IMR-90 (cell line): ENCODE results near the gene D2HGDH. TPM values are rescaled to one million over a fixed set of nuclear protein-coding genes. Genes with fewer than 3 reads are reported as not detected.
A peak's percentile ranks its signal among the peaks of the same experiment; 100 is the strongest.

Experiments
- ATAC-seq: fragments of 200-7000 bp; cut with Tn5 transposase; 2 replicates; pipeline ENCODE4 v1.9.1; 2020; ENCODE audit warnings: low read depth, mild to moderate bottlenecking, moderate library complexity
- BruUV-seq: library from RNA; stranded (reverse); fragments of 400-500 nt; replicated peaks from 2 replicates; lab custom pipeline; 2021; lab: Mats Ljungman, UMichigan
- CTCF ChIA-PET: fragments of 300-600 bp; formaldehyde crosslinking; extraction: SDS; loops from one replicate; lab custom pipeline; 2021; ENCODE audit warnings: antibody characterized with exemption; lab: Yijun Ruan, JAX
- POLR2A ChIA-PET: fragments of 300-600 bp; sonication (Branson Sonifier 250); formaldehyde crosslinking; loops from one replicate; lab custom pipeline; 2022; ENCODE audit warnings: antibody characterized with exemption; ENCODE audit not compliant: unreplicated experiment; lab: Charles Lee
- DNase-seq: peaks from one replicate; pipeline ENCODE4 v3.0.0; 2013
- H2AFZ ChIP-seq: replicated peaks from 2 replicates; pipeline ENCODE3; 2013; ENCODE audit warnings: low read length, mild to moderate bottlenecking; ENCODE audit not compliant: poor library complexity
- H2AK5ac ChIP-seq: 2 replicates; pipeline ENCODE4 v1.6.1; 2013; ENCODE audit warnings: low read depth, low read length, inconsistent platforms
- H2AK9ac ChIP-seq: replicated peaks from 2 replicates; pipeline ENCODE3; 2013; ENCODE audit warnings: mild to moderate bottlenecking, low read depth, low read length, moderate library complexity; ENCODE audit not compliant: poor library complexity
- H2BK120ac ChIP-seq: 2 replicates; pipeline ENCODE4 v1.6.1; 2013; ENCODE audit warnings: low read depth, low read length, inconsistent platforms
- H2BK15ac ChIP-seq: 3 replicates; pipeline ENCODE4 v1.6.1; 2013; ENCODE audit warnings: low read depth, low read length, inconsistent platforms
- H2BK20ac ChIP-seq: 2 replicates; pipeline ENCODE4 v1.6.1; 2013; ENCODE audit warnings: low read depth, mild to moderate bottlenecking, inconsistent platforms, low read length, moderate library complexity
- H2BK5ac ChIP-seq: 2 replicates; pipeline ENCODE4 v1.6.1; 2013; ENCODE audit warnings: mild to moderate bottlenecking, low read depth, low read length, inconsistent platforms; ENCODE audit not compliant: poor library complexity, severe bottlenecking
- H3K14ac ChIP-seq: replicated peaks from 2 replicates; pipeline ENCODE4 v1.6.1; 2013; ENCODE audit warnings: low read depth, low read length, inconsistent platforms
- H3K18ac ChIP-seq: 2 replicates; pipeline ENCODE4 v1.6.1; 2013; ENCODE audit warnings: low read depth, low read length, control low read depth
- H3K23ac ChIP-seq: 2 replicates; pipeline ENCODE4 v1.6.1; 2013; ENCODE audit warnings: low read depth, low read length, inconsistent platforms
- H3K27ac ChIP-seq: 2 replicates; pipeline ENCODE4 v1.5.1; 2013; ENCODE audit warnings: mild to moderate bottlenecking, control low read depth, low read length; ENCODE audit not compliant: insufficient read depth
- H3K27me3 ChIP-seq: 2 replicates; pipeline ENCODE4 v1.6.1; 2013; ENCODE audit warnings: low read length; ENCODE audit not compliant: control insufficient read depth, insufficient read depth
- H3K36me3 ChIP-seq: 2 replicates; pipeline ENCODE4 v1.6.1; 2013; ENCODE audit warnings: low read length, mixed read lengths; ENCODE audit not compliant: control insufficient read depth, insufficient read depth
- H3K4ac ChIP-seq: 2 replicates; pipeline ENCODE4 v1.6.1; 2013; ENCODE audit warnings: low read depth, low read length, inconsistent platforms
- H3K4me1 ChIP-seq: 2 replicates; pipeline ENCODE4 v1.6.1; 2013; ENCODE audit warnings: low read length, mixed read lengths; ENCODE audit not compliant: control insufficient read depth, insufficient read depth
- H3K4me2 ChIP-seq: 2 replicates; pipeline ENCODE4 v1.6.1; 2013; ENCODE audit warnings: low read depth, mild to moderate bottlenecking, control low read depth, low read length, moderate library complexity
- H3K4me3 ChIP-seq: 2 replicates; pipeline ENCODE4 v1.5.1; 2013; ENCODE audit warnings: low read depth, mild to moderate bottlenecking, control low read depth, low read length, moderate library complexity; ENCODE audit not compliant: insufficient read depth
- H3K56ac ChIP-seq: 2 replicates; pipeline ENCODE4 v1.6.1; 2013; ENCODE audit warnings: low read length, inconsistent platforms; ENCODE audit not compliant: insufficient read depth; ENCODE audit errors: extremely low read depth
- H3K79me1 ChIP-seq, 2 experiments: 2 replicates each; pipeline ENCODE4 v1.6.1; 2013; ENCODE audit warnings: low read length in 2 of 2, inconsistent platforms in 1 of 2, low read depth in 1 of 2
- H3K9ac ChIP-seq: 2 replicates; pipeline ENCODE4 v1.6.1; 2013; ENCODE audit warnings: low read depth, low read length, control low read depth
- H3K9me1 ChIP-seq: 2 replicates; pipeline ENCODE4 v1.6.1; 2013; ENCODE audit warnings: low read length, inconsistent platforms; ENCODE audit not compliant: insufficient read depth
- H3K9me3 ChIP-seq: 2 replicates; pipeline ENCODE4 v1.6.1; 2013; ENCODE audit warnings: low read length; ENCODE audit not compliant: control insufficient read depth, insufficient read depth
- H4K20me1 ChIP-seq: 2 replicates; pipeline ENCODE4 v1.6.1; 2013; ENCODE audit warnings: low read length, inconsistent platforms; ENCODE audit not compliant: insufficient read depth
- H4K5ac ChIP-seq: 2 replicates; pipeline ENCODE4 v1.6.1; 2013; ENCODE audit warnings: mild to moderate bottlenecking, low read depth, low read length, control low read depth
- H4K8ac ChIP-seq, 2 experiments: 2 replicates each; pipeline ENCODE4 v1.6.1; 2013; ENCODE audit warnings: low read depth in 2 of 2, low read length in 2 of 2, control low read depth in 1 of 2, inconsistent platforms in 1 of 2
- H4K91ac ChIP-seq: 2 replicates; pipeline ENCODE4 v1.6.1; 2013; ENCODE audit warnings: low read depth, low read length, inconsistent platforms; ENCODE audit not compliant: insufficient read depth
- BHLHE40 ChIP-seq: fragments of 150-350 bp; IDR thresholded peaks from 2 replicates; pipeline ENCODE4 v1.6.1; 2016; ENCODE audit warnings: mild to moderate bottlenecking, low read depth, low read length
- CEBPB ChIP-seq: IDR thresholded peaks from 2 replicates; pipeline ENCODE4 v1.6.1; 2012; ENCODE audit warnings: low read depth, low read length, improper control_type of control experiment
- CHD1 ChIP-seq: IDR thresholded peaks from 2 replicates; pipeline ENCODE4 v1.6.1; 2012; ENCODE audit warnings: low read depth, low read length, improper control_type of control experiment
- FOS ChIP-seq: fragments of 150-350 bp; IDR thresholded peaks from 2 replicates; pipeline ENCODE4 v1.6.1; 2016; ENCODE audit warnings: low read depth, low read length
- MAFK ChIP-seq: IDR thresholded peaks from 2 replicates; pipeline ENCODE4 v1.6.1; 2012; ENCODE audit warnings: low read depth, low read length, improper control_type of control experiment
- MAZ ChIP-seq: IDR thresholded peaks from 2 replicates; pipeline ENCODE4 v1.6.1; 2012; ENCODE audit warnings: low read depth, mild to moderate bottlenecking, low read length, improper control_type of control experiment, moderate library complexity, borderline replicate concordance
- MXI1 ChIP-seq: IDR thresholded peaks from 2 replicates; pipeline ENCODE4 v1.6.1; 2012; ENCODE audit warnings: low read depth, mild to moderate bottlenecking, low read length, moderate library complexity, borderline replicate concordance
- NFE2L2 ChIP-seq: fragments of 150-350 bp; IDR thresholded peaks from 2 replicates; pipeline ENCODE4 v1.6.1; 2016; ENCODE audit warnings: low read depth, mild to moderate bottlenecking, low read length
- POLR2A ChIP-seq: IDR thresholded peaks from 2 replicates; pipeline ENCODE4 v1.6.1; 2012; ENCODE audit warnings: mild to moderate bottlenecking, low read depth, low read length
- RAD21 ChIP-seq: IDR thresholded peaks from 2 replicates; pipeline ENCODE4 v1.6.1; 2012; ENCODE audit warnings: low read length, improper control_type of control experiment
- RCOR1 ChIP-seq: IDR thresholded peaks from 2 replicates; pipeline ENCODE4 v1.6.1; 2012; ENCODE audit warnings: mild to moderate bottlenecking, low read length, improper control_type of control experiment; ENCODE audit not compliant: insufficient replicate concordance
- RFX5 ChIP-seq: IDR thresholded peaks from 2 replicates; pipeline ENCODE4 v1.8.0; 2012; ENCODE audit warnings: low read depth, mild to moderate bottlenecking, low read length, moderate library complexity
- SMC3 ChIP-seq: fragments of 150-350 bp; IDR thresholded peaks from 2 replicates; pipeline ENCODE4 v1.6.1; 2016; ENCODE audit warnings: low read depth, mild to moderate bottlenecking, antibody characterized with exemption, low read length, moderate library complexity
- WGBS, 2 experiments: methylation state at CpG; one replicate each; pipeline versions ENCODE4 v1.1.5 to v1.1.7; 2013; ENCODE audit warnings: missing lambda C conversion rate in 2 of 2; ENCODE audit not compliant: insufficient read length in 1 of 2; ENCODE audit errors: extremely low coverage in 2 of 2; 5-methylcytosine and 5-hydroxymethylcytosine counted together
- dilution Hi-C: fragments of 300-500 bp; cut with HindIII; formaldehyde crosslinking; loops from one replicate; pipeline ENCODE4 v1.14.3; 2018; ENCODE audit warnings: low sequenced_read_pairs; ENCODE audit not compliant: unreplicated experiment
- in situ Hi-C: fragments of 300-500 bp; cut with MboI; formaldehyde crosslinking; loops from 3 replicates; pipeline ENCODE4 v1.14.3; 2019; ENCODE audit warnings: low sequenced_read_pairs, inconsistent platforms, mixed read lengths
- intact Hi-C: fragments of 100-400 bp; cut with micrococcal nuclease; formaldehyde crosslinking; loops from 2 replicates; pipeline ENCODE4 v1.10.0; 2022
- polyA plus RNA-seq, 3 experiments: library from polyadenylated mRNA; depleted of rRNA; stranded (reverse); fragments of >200 nt; gene quantifications; 2 replicates each; pipeline ENCODE4 v1.2.3, GENCODE V29; 2012; ENCODE audit warnings: low replicate concordance in 1 of 3
- total RNA-seq: library from RNA; depleted of rRNA; stranded (reverse); fragments of >200 nt; gene quantifications from 2 replicates; pipeline ENCODE4 v1.2.3, GENCODE V29; 2012
- TF ChIP-seq, protein P1 (sequence below): conservative IDR thresholded peaks from 2 replicates; pipeline ENCODE4 v1.5.1; 2012; ENCODE audit warnings: mild to moderate bottlenecking, low read depth, low read length, improper control_type of control experiment
- TF ChIP-seq, protein P2 (sequence below): fragments of 150-350 bp; IDR thresholded peaks from 2 replicates; pipeline ENCODE4 v1.6.1; 2016; ENCODE audit warnings: low read depth, mild to moderate bottlenecking, low read length, moderate library complexity, borderline replicate concordance
- TF ChIP-seq, protein P3 (sequence below): fragments of 150-350 bp; IDR thresholded peaks from 2 replicates; pipeline ENCODE4 v1.6.1; 2017; ENCODE audit warnings: mild to moderate bottlenecking, antibody characterized with exemption, low read length, low read depth

The D2HGDH gene
- total and polyA plus RNA-seq, 2 of the 4 experiments (the other 2 are of a cell fraction): 6.3 to 22.1 TPM

DNA sequence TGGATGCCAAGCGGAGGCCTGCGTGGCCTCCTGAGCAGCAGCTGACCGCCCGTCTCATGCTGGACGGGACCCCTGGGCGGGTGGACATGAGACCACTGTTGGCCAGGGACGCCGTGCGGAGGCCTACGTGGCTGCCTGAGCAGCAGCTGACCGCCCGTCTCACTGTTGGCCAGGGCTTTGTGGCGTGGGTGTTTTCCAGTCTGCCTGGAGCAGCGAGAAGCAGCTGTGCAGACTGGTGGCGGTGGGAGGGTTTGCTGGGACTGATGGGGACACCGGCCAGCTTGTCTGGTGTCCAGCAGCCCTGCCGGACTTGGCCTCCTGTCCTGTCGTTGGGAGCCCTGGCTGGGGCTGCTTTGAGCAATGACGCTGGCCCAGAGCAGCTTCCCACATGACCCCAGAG is 5.8 kb upstream of the D2HGDH start:
- Histone ChIP-seq H3K14ac (no peak overlapping the region), H2BK20ac (no peak overlapping the region), H3K4ac (no peak overlapping the region), H3K36me3 (peaks cover 3% of the 10 kb centered on the region; the same call in 1 of the 2 replicates), H3K23ac (no peak overlapping the region), H3K27ac (no peak overlapping the region), H3K27me3 (no peaks in the 10 kb centered on the region), H4K5ac (no peak overlapping the region), H2BK5ac (no peak overlapping the region), H3K79me1 (no peaks in the 10 kb centered on the region; a peak in 1 of 4 replicates), H2BK15ac (no peak overlapping the region), H3K18ac (no peak overlapping the region), H2AK5ac (no peak overlapping the region), H3K9me3 (no peaks in the 10 kb centered on the region), H2AK9ac (peak overlapping the region; percentile 26), H2AFZ (no peak overlapping the region), H3K56ac (no peak overlapping the region), H3K9me1 (no peaks in the 10 kb centered on the region), H3K4me2 (no peak overlapping the region), H2BK120ac (no peak overlapping the region), H4K91ac (no peak overlapping the region), H3K4me3 (no peak overlapping the region), H3K9ac (no peak overlapping the region), H3K4me1 (no peaks in the 10 kb centered on the region), H4K20me1 (no peaks in the 10 kb centered on the region), H4K8ac (no peak overlapping the region)
- TF ChIP-seq CEBPB (no peak), MAFK (no peak), SMC3 (no peak), BHLHE40 (no peak), RFX5 (no peak), NFE2L2 (no peak), MXI1 (no peak), CHD1 (no peak), FOS (no peak), MAZ (no peak), POLR2A (no peak), RCOR1 (no peak), RAD21 (no peak)
- TF ChIP-seq, protein P1, sequence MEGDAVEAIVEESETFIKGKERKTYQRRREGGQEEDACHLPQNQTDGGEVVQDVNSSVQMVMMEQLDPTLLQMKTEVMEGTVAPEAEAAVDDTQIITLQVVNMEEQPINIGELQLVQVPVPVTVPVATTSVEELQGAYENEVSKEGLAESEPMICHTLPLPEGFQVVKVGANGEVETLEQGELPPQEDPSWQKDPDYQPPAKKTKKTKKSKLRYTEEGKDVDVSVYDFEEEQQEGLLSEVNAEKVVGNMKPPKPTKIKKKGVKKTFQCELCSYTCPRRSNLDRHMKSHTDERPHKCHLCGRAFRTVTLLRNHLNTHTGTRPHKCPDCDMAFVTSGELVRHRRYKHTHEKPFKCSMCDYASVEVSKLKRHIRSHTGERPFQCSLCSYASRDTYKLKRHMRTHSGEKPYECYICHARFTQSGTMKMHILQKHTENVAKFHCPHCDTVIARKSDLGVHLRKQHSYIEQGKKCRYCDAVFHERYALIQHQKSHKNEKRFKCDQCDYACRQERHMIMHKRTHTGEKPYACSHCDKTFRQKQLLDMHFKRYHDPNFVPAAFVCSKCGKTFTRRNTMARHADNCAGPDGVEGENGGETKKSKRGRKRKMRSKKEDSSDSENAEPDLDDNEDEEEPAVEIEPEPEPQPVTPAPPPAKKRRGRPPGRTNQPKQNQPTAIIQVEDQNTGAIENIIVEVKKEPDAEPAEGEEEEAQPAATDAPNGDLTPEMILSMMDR: no peak
- TF ChIP-seq, protein P2, sequence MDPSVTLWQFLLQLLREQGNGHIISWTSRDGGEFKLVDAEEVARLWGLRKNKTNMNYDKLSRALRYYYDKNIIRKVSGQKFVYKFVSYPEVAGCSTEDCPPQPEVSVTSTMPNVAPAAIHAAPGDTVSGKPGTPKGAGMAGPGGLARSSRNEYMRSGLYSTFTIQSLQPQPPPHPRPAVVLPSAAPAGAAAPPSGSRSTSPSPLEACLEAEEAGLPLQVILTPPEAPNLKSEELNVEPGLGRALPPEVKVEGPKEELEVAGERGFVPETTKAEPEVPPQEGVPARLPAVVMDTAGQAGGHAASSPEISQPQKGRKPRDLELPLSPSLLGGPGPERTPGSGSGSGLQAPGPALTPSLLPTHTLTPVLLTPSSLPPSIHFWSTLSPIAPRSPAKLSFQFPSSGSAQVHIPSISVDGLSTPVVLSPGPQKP: no peak
- TF ChIP-seq, protein P3, sequence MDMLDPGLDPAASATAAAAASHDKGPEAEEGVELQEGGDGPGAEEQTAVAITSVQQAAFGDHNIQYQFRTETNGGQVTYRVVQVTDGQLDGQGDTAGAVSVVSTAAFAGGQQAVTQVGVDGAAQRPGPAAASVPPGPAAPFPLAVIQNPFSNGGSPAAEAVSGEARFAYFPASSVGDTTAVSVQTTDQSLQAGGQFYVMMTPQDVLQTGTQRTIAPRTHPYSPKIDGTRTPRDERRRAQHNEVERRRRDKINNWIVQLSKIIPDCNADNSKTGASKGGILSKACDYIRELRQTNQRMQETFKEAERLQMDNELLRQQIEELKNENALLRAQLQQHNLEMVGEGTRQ: no peak
- WGBS, 2 experiments: 89% methylated on average over 12 of the region's 19 CpGs; no CpG with 5 or more reads in 1 of the 2 experiments
- no peak for ATAC-seq
- CTCF ChIA-PET: no interaction called here
- intact Hi-C loops (no loop called here), in situ Hi-C loops (no loop called here), dilution Hi-C loops (no loop called here)
- DNase-seq: no peak
- BruUV-seq: no TSS peak
- POLR2A ChIA-PET: no interaction called here
